NCI-H82 (cell line): ENCODE data around the gene FAM50B.

Experiments
- DNase-seq: peaks from one replicate; lab custom pipeline; 2025; lab: John Stamatoyannopoulos, UW

FAM50B gene

GRCh38 chr6:3819161-3820110 is 29.7 kb upstream of the FAM50B start:
- DNase-seq, result no peak

GRCh38 chr6:3820563-3820962 is 28.6 kb upstream of the FAM50B start:
- DNase-seq, result no peak

- no peak for DNase-seq
These were observed 26.3 kb upstream of the FAM50B start for GRCh38 chr6:3822747-3823445.

- no peak for DNase-seq
These were observed 25.5 kb upstream of the FAM50B start for GRCh38 chr6:3823671-3824070.

GRCh38 chr6:3825331-3825831 is 23.8 kb upstream of the FAM50B start:
- DNase-seq, result no peak

GRCh38 chr6:3825851-3826581 is 23.2 kb upstream of the FAM50B start:
- DNase-seq, result no peak

- DNase-seq, result no peak
These were observed 19.9 kb upstream of the FAM50B start for GRCh38 chr6:3829285-3829684.

- DNase-seq, result no peak
These were observed 18.4 kb upstream of the FAM50B start for GRCh38 chr6:3830806-3831205.

- DNase-seq, result peak; percentile 13
These were observed 17.2 kb upstream of the FAM50B start for GRCh38 chr6:3831761-3832530.

GRCh38 chr6:3835055-3835731 is 14.0 kb upstream of the FAM50B start:
- DNase-seq, result no peak

GRCh38 chr6:3835785-3836184 is 13.4 kb upstream of the FAM50B start:
- DNase-seq, result no peak

- DNase-seq, result no peak
These were observed 12.6 kb upstream of the FAM50B start for GRCh38 chr6:3836566-3836965.

- DNase-seq, result no peak
These were observed 11.4 kb upstream of the FAM50B start for GRCh38 chr6:3837781-3838180.

GRCh38 chr6:3838992-3839867 is 9.9 kb upstream of the FAM50B start:
- no peak for DNase-seq

GRCh38 chr6:3841066-3841454 is 8.1 kb upstream of the FAM50B start:
- no peak for DNase-seq

- DNase-seq, result no peak
These were observed 7.2 kb upstream of the FAM50B start for GRCh38 chr6:3841711-3842565.

- DNase-seq, result peak; percentile 31
These were observed 5.6 kb upstream of the FAM50B start for GRCh38 chr6:3843379-3844096.

GRCh38 chr6:3844097-3844463 is 5.1 kb upstream of the FAM50B start:
- DNase-seq, result no peak
